Activated naive CD8-positive, alpha-beta T cell treated with anti-CD3 and anti-CD28 coated beads, Interleukin-2, amount 10 ng/mL, durations not matched to agents 7 days and 5 days (primary cell): ENCODE measurements around the gene NEURL1. TPM values are rescaled to one million over a fixed set of nuclear protein-coding genes. Genes with fewer than 3 reads are reported as not detected.

Source experiments
- ATAC-seq: fragments of 150-1000 bp; cut with Tn5 transposase; one replicate; pipeline ENCODE4 v1.10.0; 2021; ENCODE audit warnings: low read depth, moderate library complexity
- POLR2A ChIA-PET: fragments of 350-600 bp; sonication (Branson Sonifier 250); formaldehyde crosslinking; loops from one replicate; lab custom pipeline; 2021; ENCODE audit warnings: antibody characterized with exemption; lab: Charles Lee
- DNase-seq: peaks from one replicate; pipeline ENCODE4 v3.0.0; 2021
- H3K27ac Mint-ChIP-seq: one replicate; pipeline ENCODE4 v1.8.0; 2022; ENCODE audit warnings: mild to moderate bottlenecking, mixed read lengths
- H3K27me3 Mint-ChIP-seq: one replicate; pipeline ENCODE4 v1.8.0; 2022; ENCODE audit warnings: mild to moderate bottlenecking, moderate library complexity, mixed read lengths
- H3K36me3 Mint-ChIP-seq: one replicate; pipeline ENCODE4 v1.8.0; 2021; ENCODE audit warnings: mild to moderate bottlenecking, mixed read lengths
- H3K4me1 Mint-ChIP-seq: one replicate; pipeline ENCODE4 v1.8.0; 2021; ENCODE audit warnings: mixed read lengths
- H3K4me3 Mint-ChIP-seq: one replicate; pipeline ENCODE4 v1.8.0; 2022; ENCODE audit warnings: mild to moderate bottlenecking, moderate library complexity, mixed read lengths
- H3K9me3 Mint-ChIP-seq: one replicate; pipeline ENCODE4 v1.8.0; 2021; ENCODE audit warnings: mixed read lengths
- total RNA-seq, 2 experiments: library from RNA; stranded (reverse); gene quantifications; one replicate each; pipeline ENCODE4 v1.2.3, GENCODE V29; 2021

Gene NEURL1
- total RNA-seq, 2 experiments from 2014 or later: 1.6 to 2.0 TPM

DNA sequence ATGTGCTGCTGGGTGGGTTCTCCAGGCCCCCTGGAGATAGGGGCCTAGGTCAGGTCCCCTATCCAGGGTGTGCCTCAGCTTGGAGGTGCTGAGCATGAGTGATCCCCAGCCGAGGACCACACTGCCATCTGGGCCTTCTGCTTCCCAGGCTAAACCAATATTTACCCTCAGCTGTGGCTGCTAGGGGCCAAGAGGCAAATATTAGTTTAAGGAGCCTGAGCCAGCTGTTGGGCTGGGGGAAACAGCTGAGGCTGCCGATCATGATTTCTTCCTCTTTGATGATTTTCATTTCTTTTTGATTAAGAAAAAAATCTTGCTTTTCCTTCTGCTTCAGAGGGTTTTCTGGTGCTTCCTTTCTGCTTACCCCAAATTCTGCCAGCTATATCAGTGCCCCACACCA, 83.4 kb downstream of the NEURL1 start:
- ATAC-seq (no peak), DNase-seq (no peak)
- no peaks in the 10 kb centered on the region for H3K36me3 Mint-ChIP-seq
- H3K4me3 Mint-ChIP-seq: no peak overlapping the region
- H3K9me3 Mint-ChIP-seq: no peaks in the 10 kb centered on the region
- H3K27ac Mint-ChIP-seq: no peak overlapping the region
- no peaks in the 10 kb centered on the region for H3K27me3 Mint-ChIP-seq
- POLR2A ChIA-PET: interaction anchor here (0.6 kb wide), 1 partner anchor 30 kb away, joined by 3 read pairs; no protein-coding TSS in a partner anchor
- no peaks in the 10 kb centered on the region for H3K4me1 Mint-ChIP-seq

DNA sequence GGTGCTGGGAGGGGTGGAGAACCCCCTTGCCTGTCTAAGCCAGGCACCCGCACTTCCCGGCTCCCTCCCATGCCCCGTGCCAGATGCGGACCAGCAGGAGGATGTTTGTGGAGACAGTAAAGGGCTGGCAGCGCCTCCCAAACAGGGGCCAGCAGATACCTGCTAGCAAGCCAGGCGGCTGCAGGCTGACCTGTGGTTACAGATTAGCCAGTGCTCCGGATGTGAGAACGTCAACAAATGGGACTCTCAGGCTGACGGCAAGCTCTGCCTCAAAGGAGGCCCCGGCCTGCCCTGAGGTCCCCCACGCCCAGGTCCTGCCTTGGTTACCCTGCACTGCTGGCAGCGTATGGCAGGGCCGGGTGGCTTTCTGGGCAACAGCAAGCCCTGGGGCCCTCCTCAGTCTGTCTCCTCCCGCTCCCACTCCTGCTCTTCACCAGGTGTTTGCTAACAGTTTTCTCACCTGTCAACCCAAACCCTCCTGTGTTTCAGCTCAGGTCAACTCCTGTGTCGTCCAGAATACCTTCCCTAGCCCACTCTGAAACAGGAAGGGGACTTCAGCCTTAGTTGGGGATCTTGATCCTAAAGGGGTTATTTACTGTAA, 85.4 kb downstream of the NEURL1 start:
- Mint-ChIP-seq H3K27me3 (no peaks in the 10 kb centered on the region), H3K4me1 (peaks cover 4% of the 10 kb centered on the region), H3K27ac (no peak overlapping the region), H3K9me3 (no peaks in the 10 kb centered on the region), H3K36me3 (peaks cover 1% of the 10 kb centered on the region), H3K4me3 (no peak overlapping the region)
- DNase-seq (no peak), ATAC-seq (no peak)
- POLR2A ChIA-PET: no interaction called here

DNA sequence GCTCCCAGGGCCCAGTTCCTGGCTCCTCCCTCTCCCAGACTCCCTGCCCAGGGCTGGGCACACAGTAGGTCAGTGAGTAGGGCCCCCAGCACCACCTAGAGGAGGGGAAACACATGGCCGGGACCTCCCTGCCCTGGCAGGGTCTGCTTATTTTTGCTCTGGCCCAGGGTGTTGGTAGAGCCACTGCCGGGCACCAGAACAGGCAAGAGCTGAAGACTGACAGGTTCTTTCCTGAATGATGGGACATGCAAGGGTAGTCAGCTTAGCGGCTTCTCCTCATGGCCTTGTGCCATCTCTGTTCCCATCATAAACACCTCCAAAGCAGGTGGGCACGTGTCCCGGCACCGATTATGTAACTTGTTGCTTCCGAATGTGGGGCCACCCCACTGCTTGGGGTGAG, 86.5 kb downstream of the NEURL1 start:
- no peak for ATAC-seq
- Mint-ChIP-seq H3K4me1 (peaks cover 6% of the 10 kb centered on the region), H3K36me3 (peaks cover 2% of the 10 kb centered on the region), H3K4me3 (no peak overlapping the region), H3K9me3 (no peaks in the 10 kb centered on the region), H3K27me3 (no peaks in the 10 kb centered on the region), H3K27ac (no peak overlapping the region)
- POLR2A ChIA-PET: no interaction called here
- no peak for DNase-seq

DNA sequence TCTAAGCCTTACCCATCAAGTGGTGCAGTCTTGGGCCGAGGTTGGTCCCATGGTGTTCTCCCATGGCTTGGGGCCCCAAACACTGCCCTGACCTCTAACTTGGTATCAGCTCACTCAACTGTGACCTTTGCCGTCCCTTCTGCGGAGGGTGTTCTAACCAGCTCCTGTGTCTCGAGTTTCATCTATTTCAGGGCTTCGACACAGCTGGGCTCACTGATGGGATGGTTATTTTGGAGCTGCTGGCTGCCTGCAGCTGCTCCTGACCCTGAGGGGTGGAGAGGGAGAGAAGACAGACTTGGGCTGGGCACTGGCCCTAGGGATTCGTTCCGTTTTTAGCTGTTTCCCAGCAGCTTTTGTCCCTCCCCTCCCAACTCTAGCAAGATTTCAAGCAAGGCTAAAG, 86.9 kb downstream of the NEURL1 start:
- ATAC-seq (no peak), DNase-seq (no peak)
- Mint-ChIP-seq H3K27ac (no peak overlapping the region), H3K4me1 (peaks cover 6% of the 10 kb centered on the region), H3K27me3 (no peaks in the 10 kb centered on the region), H3K4me3 (no peak overlapping the region), H3K36me3 (peaks cover 2% of the 10 kb centered on the region), H3K9me3 (no peaks in the 10 kb centered on the region)
- POLR2A ChIA-PET: no interaction called here

GRCh38 chr10:103581499-103581898, 88.0 kb downstream of the NEURL1 start:
- ATAC-seq (no peak), DNase-seq (no peak)
- Mint-ChIP-seq H3K27ac (peak overlapping the region; percentile 64), H3K36me3 (peaks cover 3% of the 10 kb centered on the region), H3K4me1 (peaks cover 6% of the 10 kb centered on the region), H3K4me3 (no peak overlapping the region), H3K27me3 (no peaks in the 10 kb centered on the region), H3K9me3 (no peaks in the 10 kb centered on the region)
- POLR2A ChIA-PET: no interaction called here

- POLR2A ChIA-PET: interaction anchor here (0.5 kb wide), 1 partner anchor 9 kb away, joined by 3 read pairs; no protein-coding TSS in a partner anchor
- Mint-ChIP-seq H3K4me3 (no peak overlapping the region), H3K4me1 (peaks cover 7% of the 10 kb centered on the region), H3K27me3 (no peaks in the 10 kb centered on the region), H3K9me3 (no peaks in the 10 kb centered on the region), H3K27ac (no peak overlapping the region), H3K36me3 (peaks cover 3% of the 10 kb centered on the region)
- ATAC-seq (no peak), DNase-seq (no peak)
Measured at GRCh38 chr10:103582331-103583123, 89.0 kb downstream of the NEURL1 start.

- Mint-ChIP-seq H3K4me1 (peaks cover 10% of the 10 kb centered on the region), H3K36me3 (peaks cover 3% of the 10 kb centered on the region), H3K27ac (peak overlapping the region; percentile 90), H3K27me3 (no peaks in the 10 kb centered on the region), H3K4me3 (peak overlapping the region; percentile 93), H3K9me3 (no peaks in the 10 kb centered on the region)
- DNase-seq (no peak), ATAC-seq (peak; percentile 16)
- POLR2A ChIA-PET: interaction anchor here (0.9 to 1.8 kb wide), 2 partner anchors 77 to 91 kb away, joined by 3 to 7 read pairs; no protein-coding TSS in a partner anchor
Measured at GRCh38 chr10:103583871-103584215, 90.3 kb downstream of the NEURL1 start.

DNA sequence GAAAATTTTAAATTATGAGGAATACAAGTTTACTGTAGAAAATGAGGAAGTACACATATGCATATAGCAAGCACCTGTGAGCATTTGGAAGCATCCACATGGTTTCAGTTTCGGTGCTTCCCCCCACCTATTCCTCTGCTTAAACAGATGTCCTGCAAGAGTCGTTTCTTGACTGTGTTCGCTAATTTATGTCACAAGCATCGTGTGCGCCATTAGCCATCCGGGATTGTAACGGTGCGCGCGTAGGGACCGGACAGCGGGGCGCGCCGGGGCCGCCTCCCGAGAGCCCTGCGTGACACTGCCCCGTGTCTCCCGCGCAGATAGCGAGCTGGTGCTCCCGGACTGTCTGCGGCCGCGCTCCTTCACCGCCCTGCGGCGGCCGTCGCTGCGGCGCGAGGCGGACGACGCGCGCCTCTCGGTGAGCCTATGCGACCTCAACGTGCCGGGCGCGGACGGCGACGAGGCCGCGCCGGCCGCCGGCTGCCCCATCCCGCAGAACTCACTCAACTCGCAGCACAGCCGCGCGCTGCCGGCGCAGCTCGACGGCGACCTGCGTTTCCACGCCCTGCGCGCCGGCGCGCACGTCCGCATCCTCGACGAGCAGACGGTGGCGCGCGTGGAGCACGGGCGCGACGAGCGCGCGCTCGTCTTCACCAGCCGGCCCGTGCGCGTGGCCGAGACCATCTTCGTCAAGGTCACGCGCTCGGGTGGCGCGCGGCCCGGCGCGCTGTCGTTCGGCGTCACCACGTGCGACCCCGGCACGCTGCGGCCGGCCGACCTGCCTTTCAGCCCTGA, 90.9 kb downstream of the NEURL1 start:
- POLR2A ChIA-PET: interaction anchor here (0.5 to 1.8 kb wide), 9 partner anchors 19 to 1110 kb away, joined by 3 to 7 read pairs (median 3); partner anchors contain the start of gene TAF5
- H3K27ac Mint-ChIP-seq: peak overlapping the region; percentile 90
- no peaks in the 10 kb centered on the region for H3K27me3 Mint-ChIP-seq

DNA sequence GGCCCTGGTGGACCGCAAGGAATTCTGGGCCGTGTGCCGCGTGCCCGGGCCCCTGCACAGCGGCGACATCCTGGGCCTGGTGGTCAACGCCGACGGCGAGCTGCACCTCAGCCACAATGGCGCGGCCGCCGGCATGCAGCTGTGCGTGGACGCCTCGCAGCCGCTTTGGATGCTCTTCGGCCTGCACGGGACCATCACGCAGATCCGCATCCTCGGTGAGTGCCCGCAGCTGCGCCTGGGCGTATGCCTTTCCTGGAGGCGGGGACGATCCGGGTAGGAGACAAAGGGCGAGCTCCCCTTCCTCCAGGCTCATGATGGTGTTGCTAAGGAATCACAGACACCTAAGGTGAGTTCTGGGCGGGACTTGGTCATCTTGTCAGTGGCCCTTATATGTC, 91.5 kb downstream of the NEURL1 start:
- ATAC-seq (no peak), DNase-seq (no peak)
- POLR2A ChIA-PET: interaction anchor here (0.5 to 1.8 kb wide), 6 partner anchors 18 to 1111 kb away, joined by 3 to 7 read pairs (median 3); partner anchors contain the start of gene NEURL1

More for the DNA sequence above, 90.9 kb downstream of the NEURL1 start:
- Mint-ChIP-seq H3K4me3 (peak overlapping the region; percentile 93), H3K4me1 (peaks cover 10% of the 10 kb centered on the region), H3K9me3 (no peaks in the 10 kb centered on the region), H3K36me3 (peaks cover 3% of the 10 kb centered on the region)
- DNase-seq (peak; percentile 80), ATAC-seq (peak; percentile 78)

GRCh38 chr10:103587073-103587472, 93.6 kb downstream of the NEURL1 start:
- Mint-ChIP-seq H3K27ac (no peak overlapping the region), H3K4me3 (no peak overlapping the region), H3K36me3 (peaks cover 3% of the 10 kb centered on the region), H3K4me1 (peaks cover 10% of the 10 kb centered on the region), H3K27me3 (no peaks in the 10 kb centered on the region), H3K9me3 (no peaks in the 10 kb centered on the region)
- DNase-seq (no peak), ATAC-seq (no peak)
- POLR2A ChIA-PET: no interaction called here

More for the DNA sequence above, 91.5 kb downstream of the NEURL1 start:
- peak overlapping the region; percentile 46 for H3K4me3 Mint-ChIP-seq
- no peaks in the 10 kb centered on the region for H3K9me3 Mint-ChIP-seq
- peaks cover 3% of the 10 kb centered on the region for H3K36me3 Mint-ChIP-seq
- peak overlapping the region; percentile 23 for H3K27ac Mint-ChIP-seq
- peaks cover 10% of the 10 kb centered on the region for H3K4me1 Mint-ChIP-seq
- no peaks in the 10 kb centered on the region for H3K27me3 Mint-ChIP-seq

GRCh38 chr10:103589074-103589630, 95.6 kb downstream of the NEURL1 start:
- no peaks in the 10 kb centered on the region for H3K27me3 Mint-ChIP-seq
- H3K9me3 Mint-ChIP-seq: no peaks in the 10 kb centered on the region
- DNase-seq (no peak), ATAC-seq (no peak)
- peaks cover 1% of the 10 kb centered on the region for H3K36me3 Mint-ChIP-seq
- H3K4me1 Mint-ChIP-seq: peaks cover 6% of the 10 kb centered on the region
- no peak overlapping the region for H3K4me3 Mint-ChIP-seq
- no peak overlapping the region for H3K27ac Mint-ChIP-seq
- POLR2A ChIA-PET: no interaction called here

DNA sequence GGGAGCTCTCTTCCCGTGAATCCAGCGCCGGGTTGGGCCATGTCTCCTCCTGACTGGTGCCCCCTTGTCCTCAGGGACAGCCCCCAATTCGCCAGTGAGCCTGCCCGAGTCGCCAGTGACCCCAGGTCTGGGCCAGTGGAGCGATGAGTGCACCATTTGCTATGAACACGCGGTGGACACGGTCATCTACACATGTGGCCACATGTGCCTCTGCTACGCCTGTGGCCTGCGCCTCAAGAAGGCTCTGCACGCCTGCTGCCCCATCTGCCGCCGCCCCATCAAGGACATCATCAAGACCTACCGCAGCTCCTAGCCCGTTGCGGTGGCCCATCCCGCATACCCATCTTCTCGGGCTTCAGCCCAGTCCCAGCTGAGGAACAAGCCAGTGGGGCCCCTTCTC, 96.6 kb downstream of the NEURL1 start:
- Mint-ChIP-seq H3K36me3 (peaks cover 1% of the 10 kb centered on the region), H3K9me3 (no peaks in the 10 kb centered on the region), H3K27ac (no peak overlapping the region), H3K27me3 (no peaks in the 10 kb centered on the region), H3K4me1 (peaks cover 6% of the 10 kb centered on the region), H3K4me3 (no peak overlapping the region)
- POLR2A ChIA-PET: no interaction called here
- DNase-seq: no peak
- no peak for ATAC-seq

GRCh38 chr10:103590744-103591291, 97.3 kb downstream of the NEURL1 start:
- H3K27ac Mint-ChIP-seq: no peak overlapping the region
- H3K9me3 Mint-ChIP-seq: no peaks in the 10 kb centered on the region
- H3K27me3 Mint-ChIP-seq: no peaks in the 10 kb centered on the region
- no peak for DNase-seq
- H3K4me3 Mint-ChIP-seq: no peak overlapping the region
- ATAC-seq: no peak
- peaks cover 1% of the 10 kb centered on the region for H3K36me3 Mint-ChIP-seq
- peaks cover 6% of the 10 kb centered on the region for H3K4me1 Mint-ChIP-seq
- POLR2A ChIA-PET: no interaction called here
